GM23338 (cell line): ENCODE measurements around the gene BCO1. TPM values are rescaled to one million over a fixed set of nuclear protein-coding genes. Genes with fewer than 3 reads are reported as not detected.

ENCODE experiments used
- ATAC-seq: fragments of 200-7000 bp; cut with Tn5 transposase; 3 replicates; pipeline ENCODE4 v1.9.1; 2020
- DNase-seq: peaks from one replicate; pipeline ENCODE4 v3.0.0-alpha.2; 2015; ENCODE audit warnings: low spot score
- H2AFZ ChIP-seq: fragments of 200-600 bp; sonication (generic); 2 replicates; pipeline ENCODE4 v1.8.0; 2016; ENCODE audit warnings: antibody characterized with exemption, mild to moderate bottlenecking, moderate library complexity
- H3F3A ChIP-seq: fragments of 200-600 bp; sonication (generic); replicated peaks from 2 replicates; pipeline ENCODE4 v1.8.0; 2017; ENCODE audit warnings: antibody characterized with exemption, mixed run types, low read depth
- H3K27ac ChIP-seq: fragments of 200-600 bp; sonication (generic); 2 replicates; pipeline ENCODE4 v1.6.1; 2016; ENCODE audit warnings: low read depth
- H3K27me3 ChIP-seq: fragments of 200-600 bp; sonication (generic); 2 replicates; pipeline ENCODE4 v1.8.0; 2016; ENCODE audit warnings: mild to moderate bottlenecking, mixed run types, moderate library complexity; ENCODE audit not compliant: insufficient read depth
- H3K36me3 ChIP-seq: fragments of 200-600 bp; sonication (generic); 2 replicates; pipeline ENCODE4 v1.8.0; 2016; ENCODE audit warnings: mild to moderate bottlenecking; ENCODE audit not compliant: insufficient read depth
- H3K4me1 ChIP-seq: fragments of 200-600 bp; sonication (generic); 2 replicates; pipeline ENCODE4 v1.8.0; 2016; ENCODE audit warnings: mild to moderate bottlenecking, moderate library complexity; ENCODE audit not compliant: insufficient read depth
- H3K4me2 ChIP-seq: fragments of 200-600 bp; sonication (generic); 2 replicates; pipeline ENCODE4 v1.7.1; 2017; ENCODE audit warnings: mixed run types
- H3K4me3 ChIP-seq: fragments of 200-600 bp; sonication (generic); 2 replicates; pipeline ENCODE4 v1.6.1; 2016; ENCODE audit warnings: mixed run types
- H3K79me2 ChIP-seq: fragments of 200-600 bp; sonication (generic); replicated peaks from 2 replicates; pipeline ENCODE4 v1.8.0; 2017; ENCODE audit warnings: mild to moderate bottlenecking; ENCODE audit not compliant: insufficient read depth
- H3K9me2 ChIP-seq: fragments of 200-600 bp; sonication (generic); 2 replicates; pipeline ENCODE4 v1.8.0; 2017; ENCODE audit not compliant: insufficient read depth
- H4K20me1 ChIP-seq: fragments of 200-600 bp; sonication (generic); replicated peaks from 2 replicates; pipeline ENCODE4 v1.8.0; 2017; ENCODE audit warnings: mild to moderate bottlenecking; ENCODE audit not compliant: insufficient read depth
- H3K27ac Mint-ChIP-seq: 2 replicates; pipeline ENCODE4 v1.8.0; 2020; ENCODE audit warnings: inconsistent platforms, mild to moderate bottlenecking, moderate library complexity, mixed read lengths
- H3K27me3 Mint-ChIP-seq: 3 replicates; pipeline ENCODE4 v1.8.0; 2022; ENCODE audit warnings: low read depth, mild to moderate bottlenecking, moderate library complexity, mixed read lengths, inconsistent platforms; ENCODE audit not compliant: insufficient read depth, poor library complexity
- H3K36me3 Mint-ChIP-seq: 3 replicates; pipeline ENCODE4 v1.8.0; 2021; ENCODE audit warnings: low read depth, mild to moderate bottlenecking, inconsistent platforms, moderate library complexity, mixed read lengths
- H3K4me1 Mint-ChIP-seq: 3 replicates; pipeline ENCODE4 v1.8.0; 2020; ENCODE audit warnings: mild to moderate bottlenecking, inconsistent platforms, mixed read lengths
- H3K4me3 Mint-ChIP-seq: 3 replicates; pipeline ENCODE4 v1.8.0; 2021; ENCODE audit warnings: moderate library complexity, mild to moderate bottlenecking, inconsistent platforms, mixed read lengths
- H3K9me3 Mint-ChIP-seq: 3 replicates; pipeline ENCODE4 v1.8.0; 2020; ENCODE audit warnings: moderate library complexity, mild to moderate bottlenecking, inconsistent platforms, mixed read lengths
- CREB1 ChIP-seq: fragments of 250-450 bp; sonication (Bioruptor Pico); IDR thresholded peaks from 2 replicates; pipeline ENCODE4 v1.5.0; 2020; ENCODE audit warnings: low read depth, mild to moderate bottlenecking, moderate library complexity
- CTCF ChIP-seq, 2 experiments: fragments of 200-600 bp in 1 of 2; sonication (generic) in 1 of 2; conservative IDR thresholded peaks; 2 replicates each; pipeline versions ENCODE4 v1.5.1 to v1.6.1; 2016 to 2017; ENCODE audit warnings: antibody characterized with exemption in 2 of 2, low read depth in 2 of 2, mild to moderate bottlenecking in 2 of 2, moderate library complexity in 1 of 2
- ETS1 ChIP-seq: IDR thresholded peaks from 2 replicates; pipeline ENCODE4 v1.6.1; 2016; ENCODE audit warnings: antibody characterized with exemption
- EZH2 ChIP-seq: fragments of 200-600 bp; sonication (generic); IDR thresholded peaks from one replicate; pipeline ENCODE4 v1.8.0; 2017; ENCODE audit warnings: antibody characterized with exemption, mild to moderate bottlenecking, low read depth; ENCODE audit not compliant: unreplicated experiment
- EZH2phosphoT487 ChIP-seq: fragments of 200-600 bp; sonication (generic); IDR thresholded peaks from one replicate; pipeline ENCODE4 v1.8.1; 2018; ENCODE audit warnings: antibody characterized with exemption; ENCODE audit not compliant: unreplicated experiment
- JUNB ChIP-seq: IDR thresholded peaks from one replicate; pipeline ENCODE4 v1.6.1; 2016; ENCODE audit warnings: antibody characterized with exemption; ENCODE audit not compliant: unreplicated experiment
- NANOG ChIP-seq: IDR thresholded peaks from 2 replicates; pipeline ENCODE4 v1.6.1; 2016; ENCODE audit warnings: antibody characterized with exemption, borderline replicate concordance
- POLR2AphosphoS5 ChIP-seq: IDR thresholded peaks from 2 replicates; pipeline ENCODE4 v1.6.1; 2016; ENCODE audit warnings: antibody characterized with exemption, low read depth
- REST ChIP-seq: IDR thresholded peaks from one replicate; pipeline ENCODE4 v1.6.1; 2018; ENCODE audit warnings: antibody characterized with exemption; ENCODE audit not compliant: unreplicated experiment
- STAT1 ChIP-seq: IDR thresholded peaks from one replicate; pipeline ENCODE4 v1.6.1; 2016; ENCODE audit warnings: antibody characterized with exemption; ENCODE audit not compliant: unreplicated experiment
- ZNF114 ChIP-seq: fragments of 250-450 bp; sonication (Bioruptor Pico); IDR thresholded peaks from 2 replicates; pipeline ENCODE4 v1.5.0; 2020; ENCODE audit warnings: mild to moderate bottlenecking, moderate library complexity
- ZNF331 ChIP-seq: fragments of 250-450 bp; sonication (Bioruptor Pico); IDR thresholded peaks from 2 replicates; pipeline ENCODE4 v1.5.0; 2020; ENCODE audit warnings: low read depth, mild to moderate bottlenecking, moderate library complexity
- ZNF462 ChIP-seq: fragments of 250-450 bp; sonication (Bioruptor Pico); IDR thresholded peaks from 2 replicates; pipeline ENCODE4 v1.5.0; 2020; ENCODE audit warnings: mild to moderate bottlenecking, moderate library complexity
- polyA plus RNA-seq: library from polyadenylated mRNA; unstranded; fragments of >200 nt; fragmentation: Nextera tagmentation; extraction: Ambion mirVana; gene quantifications from 2 replicates; pipeline ENCODE4 v1.2.1, GENCODE V29; 2016
- total RNA-seq: library from RNA; depleted of rRNA; stranded (reverse); fragments of >200 nt; shearing (Covaris generic); gene quantifications from 2 replicates; pipeline ENCODE4 v1.2.3, GENCODE V29; 2014

The BCO1 gene
- total and polyA plus RNA-seq, 2 experiments from 2014 or later: 0.28 TPM; not detected in 1

- H3K27ac ChIP-seq: no peak overlapping the region
- H3F3A ChIP-seq: no peaks in the 10 kb centered on the region
- H3K4me3 ChIP-seq: no peak overlapping the region
- no peaks in the 10 kb centered on the region for H3K79me2 ChIP-seq
- no peaks in the 10 kb centered on the region for H4K20me1 ChIP-seq
- H3K36me3 ChIP-seq: no peaks in the 10 kb centered on the region
- H3K4me1 ChIP-seq: peaks cover 13% of the 10 kb centered on the region
- Mint-ChIP-seq H3K4me3 (no peak overlapping the region), H3K27ac (no peak overlapping the region), H3K9me3 (no peaks in the 10 kb centered on the region; the same call in 2 of the 3 replicates), H3K27me3 (no peaks in the 10 kb centered on the region), H3K4me1 (peaks cover 15% of the 10 kb centered on the region), H3K36me3 (no peaks in the 10 kb centered on the region)
- no peak overlapping the region for H3K4me2 ChIP-seq
- no peaks in the 10 kb centered on the region for H3K27me3 ChIP-seq
- no peaks in the 10 kb centered on the region for H3K9me2 ChIP-seq
- no peak overlapping the region for H2AFZ ChIP-seq
- no peak for ATAC-seq
- no peak for TF ChIP-seq ZNF331 (CRISPR knock-in tag)
- no peak for TF ChIP-seq ZNF462 (CRISPR knock-in tag)
- TF ChIP-seq REST: no peak
- no peak for TF ChIP-seq CREB1 (CRISPR knock-in tag)
- TF ChIP-seq STAT1: no peak
- no peak for TF ChIP-seq EZH2
- TF ChIP-seq NANOG: no peak
- TF ChIP-seq JUNB: no peak
- TF ChIP-seq POLR2AphosphoS5: no peak
- no peak for TF ChIP-seq EZH2phosphoT487
- no peak for TF ChIP-seq CTCF (conservative IDR thresholded peaks at IDR 0.05; ENCODE audit: low read depth in 2 of 2)
- TF ChIP-seq ZNF114 (CRISPR knock-in tag): no peak
- TF ChIP-seq ETS1: no peak
- no peak for DNase-seq
Measured at GRCh38 chr16:81232740-81233367, 5.6 kb upstream of the BCO1 start.
